Pancreas (tissue), 10 donors: ENCODE measurements around the gene AGAP3. TPM values are rescaled to one million over a fixed set of nuclear protein-coding genes. Genes with fewer than 3 reads are reported as not detected.

Experiments
- ATAC-seq, 4 donors: fragments of 200-7000 bp; cut with Tn5 transposase; one replicate each; pipeline versions ENCODE4 v1.8.0 to v1.9.1; 2020; ENCODE audit warnings: mild to moderate bottlenecking in 4 of 4, moderate library complexity in 4 of 4
- DNase-seq, 6 donors: peaks; one replicate each; pipeline ENCODE4 v3.0.0-alpha.2; 2020
- FAIRE-seq: peaks from 2 replicates; lab custom pipeline; 2012; peaks lifted over from hg19 to GRCh38; lab: Jason Lieb, UNC
- H3K27ac ChIP-seq, 4 donors: fragments of 200-600 bp; sonication (generic); 1 replicate in 3 of 4; 2 replicates in 1 of 4; pipeline versions ENCODE4 v1.5.0 to v1.8.0; 2020
- H3K27me3 ChIP-seq, 4 donors: fragments of 200-600 bp; one replicate each; pipeline ENCODE4 v1.8.0; 2021
- H3K36me3 ChIP-seq, 3 donors: fragments of 200-600 bp; sonication (generic) in 1 of 3; one replicate each; pipeline versions ENCODE4 v1.5.0 to v1.8.0; 2020 to 2021
- H3K4me1 ChIP-seq, 3 donors: fragments of 200-600 bp; one replicate each; pipeline ENCODE4 v1.8.0; 2021
- H3K4me3 ChIP-seq, 4 donors: fragments of 200-600 bp; sonication (generic) in 2 of 4; one replicate each; pipeline versions ENCODE4 v1.5.0 to v1.8.0; 2020 to 2021
- H3K9me3 ChIP-seq, 4 donors: fragments of 200-600 bp; one replicate each; pipeline ENCODE4 v1.8.0; 2021
- WGBS, 2 donors: extraction: QIAGEN DNeasy Blood & Tissue Kit; methylation state at CpG; one replicate each; pipeline ENCODE4 v1.1.7; 2013; 5-methylcytosine and 5-hydroxymethylcytosine counted together
- intact Hi-C, 3 donors: fragments of 100-400 bp; cut with DNase I; formaldehyde crosslinking; loops; one replicate each; pipeline versions ENCODE4 v1.11.1 to v1.14.2; 2022
- polyA plus RNA-seq, 2 donors: library from polyadenylated mRNA; stranded (reverse); fragments of 200-250 nt; gene quantifications; one replicate each; pipeline ENCODE4 v1.2.3, GENCODE V29; 2013
- total RNA-seq, 6 donors: library from RNA; stranded (reverse); fragmentation: NEBNext Ultra II Directional in 4 of 6; extraction: Animal tissue kit (Norgen Biotek cat#: 25700) in 4 of 6; gene quantifications; one replicate each; pipeline versions ENCODE4 v1.2.1 to v1.2.4, GENCODE V29; 2021 to 2023
- TF ChIP-seq, protein P1 (sequence below), 4 donors: fragments of 200-600 bp; sonication (generic) in 3 of 4; IDR thresholded peaks; one replicate each; pipeline versions ENCODE4 v1.5.0 to v1.8.0; 2021; ENCODE audit warnings: antibody characterized with exemption in 4 of 4
- donor health status: healthy with polysubstance abuse.
- donor health status: DM: no; HTN: no; CAD: no; lungs with moderate emphysema.
- donor health status: DM: no; HTN: no; CAD: no.
- donor health status: control.
- donor health status: control.
- donor health status: Bipolar disorder and iron deficiency.
- donor health status: DM: yes; HTN: yes; CAD: no.
- donor health status: DM: no; HTN: no; CAD: no.
- donor health status: DM: no; HTN: no; CAD: no.
- donor health status: DM: yes; HTN: yes; CAD: no.

AGAP3 gene
- total and polyA plus RNA-seq, 8 donors: 41.5 to 93.9 (median 58.4) TPM

DNA sequence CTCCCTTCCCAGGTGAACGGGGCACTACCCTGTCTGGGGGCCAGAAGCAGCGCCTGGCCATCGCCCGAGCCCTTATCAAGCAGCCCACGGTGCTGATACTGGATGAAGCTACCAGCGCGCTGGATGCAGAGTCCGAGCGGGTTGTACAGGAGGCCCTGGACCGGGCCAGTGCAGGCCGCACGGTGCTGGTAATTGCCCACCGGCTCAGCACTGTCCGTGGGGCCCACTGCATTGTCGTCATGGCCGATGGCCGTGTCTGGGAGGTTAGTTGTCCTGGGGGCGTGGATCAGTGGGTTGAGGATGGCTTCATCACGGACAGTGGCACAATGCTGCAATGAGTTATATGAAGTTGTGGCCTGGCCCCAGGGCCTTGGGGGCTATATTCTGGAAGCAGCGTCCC lies 42.3 kb upstream of the AGAP3 start:
- Histone ChIP-seq H3K4me1 (peaks cover 0 to 7% (median 0%) of the 10 kb centered on the region in 3 donors), H3K9me3 (no peaks in the 10 kb centered on the region), H3K36me3 (no peaks in the 10 kb centered on the region), H3K27me3 (no peaks in the 10 kb centered on the region), H3K27ac (no peak overlapping the region), H3K4me3 (no peak overlapping the region)
- ATAC-seq: no peak
- WGBS, 2 donors: 94% methylated on average over 20 of the region's 20 CpGs
- DNase-seq: peak in 2 of 6 donors; percentile 12 to 51
- TF ChIP-seq, protein P1, sequence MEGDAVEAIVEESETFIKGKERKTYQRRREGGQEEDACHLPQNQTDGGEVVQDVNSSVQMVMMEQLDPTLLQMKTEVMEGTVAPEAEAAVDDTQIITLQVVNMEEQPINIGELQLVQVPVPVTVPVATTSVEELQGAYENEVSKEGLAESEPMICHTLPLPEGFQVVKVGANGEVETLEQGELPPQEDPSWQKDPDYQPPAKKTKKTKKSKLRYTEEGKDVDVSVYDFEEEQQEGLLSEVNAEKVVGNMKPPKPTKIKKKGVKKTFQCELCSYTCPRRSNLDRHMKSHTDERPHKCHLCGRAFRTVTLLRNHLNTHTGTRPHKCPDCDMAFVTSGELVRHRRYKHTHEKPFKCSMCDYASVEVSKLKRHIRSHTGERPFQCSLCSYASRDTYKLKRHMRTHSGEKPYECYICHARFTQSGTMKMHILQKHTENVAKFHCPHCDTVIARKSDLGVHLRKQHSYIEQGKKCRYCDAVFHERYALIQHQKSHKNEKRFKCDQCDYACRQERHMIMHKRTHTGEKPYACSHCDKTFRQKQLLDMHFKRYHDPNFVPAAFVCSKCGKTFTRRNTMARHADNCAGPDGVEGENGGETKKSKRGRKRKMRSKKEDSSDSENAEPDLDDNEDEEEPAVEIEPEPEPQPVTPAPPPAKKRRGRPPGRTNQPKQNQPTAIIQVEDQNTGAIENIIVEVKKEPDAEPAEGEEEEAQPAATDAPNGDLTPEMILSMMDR (IDR thresholded peaks at IDR 0.05): no peak
- no peak for FAIRE-seq
- intact Hi-C loops: no loop called here

DNA sequence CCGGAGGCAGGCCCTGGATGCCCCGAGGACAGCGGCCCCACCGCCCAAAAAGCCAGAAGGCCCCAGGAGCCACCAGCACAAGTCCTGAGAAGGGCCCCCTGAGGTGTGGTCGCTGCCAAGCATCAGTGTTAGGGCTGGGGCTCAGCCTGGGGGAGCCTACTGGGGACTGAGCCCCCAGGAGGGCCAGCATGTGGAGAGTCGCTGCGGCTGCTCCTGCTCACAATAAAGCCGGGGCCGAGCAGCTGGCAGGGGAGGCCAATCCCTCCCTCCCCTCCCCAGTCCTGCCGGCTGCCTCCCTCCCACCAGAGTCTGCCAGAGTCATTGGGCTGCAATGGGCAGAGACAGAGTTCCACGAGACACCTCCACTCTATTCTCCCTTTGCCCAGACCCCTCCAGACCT lies 41.0 kb upstream of the AGAP3 start:
- ATAC-seq (no peak), DNase-seq (peak in 2 of 6 donors; percentile 11 to 59), FAIRE-seq (no peak)
- H3K27ac ChIP-seq: no peak overlapping the region
- H3K4me3 ChIP-seq: no peak overlapping the region
- no peaks in the 10 kb centered on the region for H3K36me3 ChIP-seq
- no peaks in the 10 kb centered on the region for H3K27me3 ChIP-seq
- TF ChIP-seq, protein P1 (IDR thresholded peaks at IDR 0.05): no peak
- no peaks in the 10 kb centered on the region for H3K4me1 ChIP-seq
- intact Hi-C loops: no loop called here
- no peaks in the 10 kb centered on the region for H3K9me3 ChIP-seq
- 88 to 98% methylated on average over 9 to 11 of the region's 11 CpGs for WGBS, 2 donors

DNA sequence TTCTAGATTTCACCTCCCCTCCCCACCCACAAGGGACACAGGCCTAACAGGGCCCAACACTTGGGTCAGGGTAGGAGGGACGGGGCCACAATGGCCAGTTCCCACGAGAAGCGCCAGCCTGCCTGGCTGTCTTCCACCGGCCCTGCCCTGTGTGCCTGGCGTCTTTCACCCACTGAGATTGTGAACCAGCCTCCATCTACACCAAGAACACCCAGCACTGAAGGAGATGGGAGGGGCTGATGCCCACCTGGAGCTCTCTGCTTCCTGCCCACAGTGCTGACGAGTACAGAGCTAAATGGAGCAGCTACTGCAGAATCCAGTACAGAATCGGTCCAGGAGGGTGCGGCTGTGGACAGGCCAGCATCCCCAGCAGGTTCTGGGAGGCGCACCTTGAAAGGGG lies 40.3 kb upstream of the AGAP3 start:
- intact Hi-C loops: no loop called here
- Histone ChIP-seq H3K36me3 (no peaks in the 10 kb centered on the region), H3K27me3 (no peaks in the 10 kb centered on the region), H3K9me3 (no peaks in the 10 kb centered on the region), H3K27ac (no peak overlapping the region), H3K4me3 (no peak overlapping the region), H3K4me1 (peaks cover 0 to 2% (median 0%) of the 10 kb centered on the region in 3 donors)
- FAIRE-seq: no peak
- TF ChIP-seq, protein P1 (IDR thresholded peaks at IDR 0.05): no peak
- 77 to 82% methylated on average over 9 of the region's 9 CpGs for WGBS, 2 donors
- no peak for ATAC-seq
- peak in 1 of 6 donors; percentile 15 for DNase-seq

DNA sequence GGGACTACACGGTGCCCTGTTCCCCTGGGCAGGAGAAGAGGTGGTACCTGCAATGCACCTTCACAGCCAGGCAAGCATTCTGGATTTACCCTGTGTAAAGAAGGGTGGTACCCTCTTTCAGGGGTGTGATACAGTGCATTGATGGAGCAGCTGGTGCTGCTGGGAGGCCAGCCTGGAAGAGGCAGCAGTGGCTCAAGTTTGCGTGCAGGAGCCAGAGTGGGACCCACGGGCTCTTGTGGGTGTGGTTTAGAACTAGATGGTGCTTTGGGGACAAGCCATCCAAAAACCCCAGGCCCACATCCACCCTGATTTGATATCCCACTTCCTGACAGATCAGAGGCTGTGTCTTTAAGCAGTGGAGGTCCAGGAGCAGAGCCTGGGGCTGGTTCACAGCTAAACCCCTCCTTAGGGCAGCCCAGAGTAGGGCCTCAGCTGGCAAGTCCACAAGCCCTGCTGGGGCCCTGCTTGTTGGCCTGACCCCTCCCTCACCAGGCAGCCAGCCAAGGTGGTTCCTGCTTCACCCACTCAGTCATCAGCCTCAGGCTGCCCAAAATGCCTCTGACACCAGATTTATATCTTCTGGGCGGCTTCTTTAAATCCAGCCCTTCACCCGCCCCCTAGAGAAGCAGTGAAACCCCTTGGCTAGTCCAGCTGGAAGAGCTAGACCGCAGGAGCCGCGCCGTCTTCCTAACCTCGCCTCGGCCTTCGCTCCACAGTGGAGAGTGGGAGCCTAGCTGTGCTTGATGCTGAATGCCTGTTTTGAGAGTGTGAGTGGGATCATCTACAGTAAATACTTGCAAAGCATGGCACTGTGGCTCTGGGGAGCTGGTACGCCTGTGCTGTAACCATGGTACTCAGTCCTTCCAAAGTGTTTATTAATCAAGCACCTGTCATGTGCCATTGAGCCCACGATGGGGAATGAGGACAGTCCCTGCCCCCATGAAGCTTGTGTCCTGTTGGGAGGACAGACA lies 39.4 kb upstream of the AGAP3 start:
- Histone ChIP-seq H3K4me3 (no peak overlapping the region), H3K27me3 (no peaks in the 10 kb centered on the region), H3K36me3 (no peaks in the 10 kb centered on the region), H3K9me3 (no peaks in the 10 kb centered on the region), H3K4me1 (peaks cover 0 to 4% (median 0%) of the 10 kb centered on the region in 3 donors), H3K27ac (no peak overlapping the region)
- 73% methylated on average over 14 of the region's 14 CpGs for WGBS, 2 donors
- ATAC-seq: no peak
- no peak for FAIRE-seq
- intact Hi-C loops: no loop called here
- peak in 1 of 6 donors; percentile 62 for DNase-seq
- TF ChIP-seq, protein P1 (IDR thresholded peaks at IDR 0.05): no peak
